Tibial nerve (tissue), 4 donors: ENCODE results near the gene NOSTRIN. TPM values are rescaled to one million over a fixed set of nuclear protein-coding genes. Genes with fewer than 3 reads are reported as not detected.

ENCODE experiments used
- DNase-seq, 2 donors: peaks; one replicate each; pipeline ENCODE4 v3.0.0-alpha.2; 2019; ENCODE audit warnings: low spot score in 2 of 2
- H3K27ac ChIP-seq, 4 donors: fragments of 200-600 bp; sonication (generic) in 3 of 4; one replicate each; pipeline ENCODE4 v1.5.1; 2017 to 2019; ENCODE audit warnings: mild to moderate bottlenecking in 1 of 4
- H3K27me3 ChIP-seq, 2 donors: fragments of 200-600 bp; sonication (generic) in 1 of 2; one replicate each; pipeline versions ENCODE4 v1.5.1 to v1.6.0; 2017 to 2019
- H3K36me3 ChIP-seq, 3 donors: fragments of 200-600 bp; sonication (generic); one replicate each; pipeline ENCODE4 v1.5.1; 2018 to 2019
- H3K4me1 ChIP-seq, 4 donors: fragments of 200-600 bp; sonication (generic) in 3 of 4; one replicate each; pipeline ENCODE4 v1.5.1; 2017 to 2019
- H3K4me3 ChIP-seq, 4 donors: fragments of 200-600 bp; sonication (generic) in 3 of 4; one replicate each; pipeline ENCODE4 v1.5.1; 2017 to 2019; ENCODE audit warnings: mild to moderate bottlenecking in 1 of 4, moderate library complexity in 1 of 4
- H3K9me3 ChIP-seq, 4 donors: fragments of 200-600 bp; sonication (generic) in 3 of 4; one replicate each; pipeline ENCODE4 v1.5.1; 2017 to 2019
- EP300 ChIP-seq, 2 donors: sonication (generic); formaldehyde crosslinking; IDR thresholded peaks; one replicate each; pipeline ENCODE4 v1.6.1; 2017; ENCODE audit warnings: antibody characterized with exemption in 2 of 2, mild to moderate bottlenecking in 1 of 2
- POLR2A ChIP-seq, 2 donors: fragments of 450-650 bp; IDR thresholded peaks; one replicate each; pipeline ENCODE4 v1.6.1; 2017; ENCODE audit warnings: antibody characterized with exemption in 2 of 2, mild to moderate bottlenecking in 2 of 2, moderate library complexity in 2 of 2
- WGBS, 2 donors: methylation state at CpG; one replicate each; pipeline ENCODE4 v1.1.5; 2018; 5-methylcytosine and 5-hydroxymethylcytosine counted together
- total RNA-seq, 4 donors: library from RNA; depleted of rRNA; stranded (reverse); fragments of >200 nt; gene quantifications; one replicate each; pipeline ENCODE4 v1.1.0, GENCODE V29; 2016
- TF ChIP-seq, protein P1 (sequence below), 5 experiments: fragments of 200-600 bp in 3 of 5; fragments of 450-650 bp in 2 of 5; sonication (generic) in 3 of 5; IDR thresholded peaks; one replicate each; pipeline ENCODE4 v1.5.1; 2016 to 2019; ENCODE audit warnings: antibody characterized with exemption in 5 of 5, mild to moderate bottlenecking in 3 of 5, moderate library complexity in 2 of 5

The NOSTRIN gene
- total RNA-seq, 4 donors from 2014 or later = 6.3 to 42.4 (median 24.4) TPM

- H3K4me3 ChIP-seq = no peak overlapping the region
- H3K27me3 ChIP-seq = no peaks in the 10 kb centered on the region
- TF ChIP-seq EP300 (IDR thresholded peaks at IDR 0.05) (no peak), POLR2A (IDR thresholded peaks at IDR 0.05) (no peak)
- TF ChIP-seq, protein P1, sequence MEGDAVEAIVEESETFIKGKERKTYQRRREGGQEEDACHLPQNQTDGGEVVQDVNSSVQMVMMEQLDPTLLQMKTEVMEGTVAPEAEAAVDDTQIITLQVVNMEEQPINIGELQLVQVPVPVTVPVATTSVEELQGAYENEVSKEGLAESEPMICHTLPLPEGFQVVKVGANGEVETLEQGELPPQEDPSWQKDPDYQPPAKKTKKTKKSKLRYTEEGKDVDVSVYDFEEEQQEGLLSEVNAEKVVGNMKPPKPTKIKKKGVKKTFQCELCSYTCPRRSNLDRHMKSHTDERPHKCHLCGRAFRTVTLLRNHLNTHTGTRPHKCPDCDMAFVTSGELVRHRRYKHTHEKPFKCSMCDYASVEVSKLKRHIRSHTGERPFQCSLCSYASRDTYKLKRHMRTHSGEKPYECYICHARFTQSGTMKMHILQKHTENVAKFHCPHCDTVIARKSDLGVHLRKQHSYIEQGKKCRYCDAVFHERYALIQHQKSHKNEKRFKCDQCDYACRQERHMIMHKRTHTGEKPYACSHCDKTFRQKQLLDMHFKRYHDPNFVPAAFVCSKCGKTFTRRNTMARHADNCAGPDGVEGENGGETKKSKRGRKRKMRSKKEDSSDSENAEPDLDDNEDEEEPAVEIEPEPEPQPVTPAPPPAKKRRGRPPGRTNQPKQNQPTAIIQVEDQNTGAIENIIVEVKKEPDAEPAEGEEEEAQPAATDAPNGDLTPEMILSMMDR (IDR thresholded peaks at IDR 0.05) = no peak
- H3K36me3 ChIP-seq = no peaks in the 10 kb centered on the region
- no peak for DNase-seq
- no peaks in the 10 kb centered on the region for H3K4me1 ChIP-seq
- H3K27ac ChIP-seq = no peak overlapping the region
- no peaks in the 10 kb centered on the region for H3K9me3 ChIP-seq
Measured at GRCh38 chr2:168797286-168797655, 5.2 kb upstream of the NOSTRIN start.

GRCh38 chr2:168798076-168798887, 4.2 kb upstream of the NOSTRIN start:
- no peak for DNase-seq
- WGBS, 2 donors = 61 to 62% methylated on average over 13 of the region's 13 CpGs
- TF ChIP-seq, protein P1 (IDR thresholded peaks at IDR 0.05) = no peak
- no peak for TF ChIP-seq EP300 (IDR thresholded peaks at IDR 0.05)
- no peak for TF ChIP-seq POLR2A (IDR thresholded peaks at IDR 0.05)

GRCh38 chr2:168798888-168799410, 3.5 kb upstream of the NOSTRIN start:
- 89 to 100% methylated on average over 1 of the region's 1 CpG for WGBS, 2 donors
- TF ChIP-seq, protein P1 (IDR thresholded peaks at IDR 0.05) = no peak
- no peak for TF ChIP-seq EP300 (IDR thresholded peaks at IDR 0.05)
- TF ChIP-seq POLR2A (IDR thresholded peaks at IDR 0.05) = no peak
- Histone ChIP-seq H3K36me3 (no peaks in the 10 kb centered on the region), H3K9me3 (no peaks in the 10 kb centered on the region), H3K4me1 (peaks cover 0 to 6% (median 0%) of the 10 kb centered on the region in 4 donors), H3K27ac (no peak overlapping the region), H3K27me3 (no peaks in the 10 kb centered on the region), H3K4me3 (no peak overlapping the region)
- no peak for DNase-seq

More at GRCh38 chr2:168798076-168798887, 4.2 kb upstream of the NOSTRIN start:
- peaks cover 0 to 6% (median 0%) of the 10 kb centered on the region in 4 donors for H3K4me1 ChIP-seq
- H3K36me3 ChIP-seq = no peaks in the 10 kb centered on the region
- no peak overlapping the region for H3K4me3 ChIP-seq
- no peaks in the 10 kb centered on the region for H3K27me3 ChIP-seq
- H3K27ac ChIP-seq = no peak overlapping the region
- no peaks in the 10 kb centered on the region for H3K9me3 ChIP-seq

DNA sequence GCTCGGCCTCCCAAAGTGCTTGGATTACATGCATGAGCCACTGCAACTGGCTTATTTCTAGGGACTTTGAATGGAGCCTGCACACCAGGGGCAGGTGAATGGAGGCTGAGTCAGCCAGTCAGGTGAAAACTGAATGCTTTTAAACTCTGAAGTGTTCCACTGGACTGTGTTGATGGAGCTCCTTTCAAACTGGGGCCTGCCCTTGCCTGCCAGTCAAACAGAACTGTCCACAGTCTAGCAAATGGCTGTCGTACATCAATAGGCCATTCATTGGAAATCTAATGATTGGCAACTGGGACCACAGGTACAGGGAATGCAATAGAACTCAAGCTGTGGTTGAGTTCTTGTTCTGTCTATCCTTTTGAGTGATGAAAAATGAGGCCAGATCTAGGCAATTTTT, 966 bp upstream of the NOSTRIN start:
- TF ChIP-seq POLR2A (IDR thresholded peaks at IDR 0.05) (no peak), EP300 (IDR thresholded peaks at IDR 0.05) (no peak)
- TF ChIP-seq, protein P1 (IDR thresholded peaks at IDR 0.05) = no peak
- H3K9me3 ChIP-seq = no peaks in the 10 kb centered on the region
- no peak for DNase-seq
- no peaks in the 10 kb centered on the region for H3K27me3 ChIP-seq
- WGBS, 2 donors = 50% methylated on average over 2 of the region's 2 CpGs
- H3K36me3 ChIP-seq = no peaks in the 10 kb centered on the region
- peaks cover 0 to 6% (median 0%) of the 10 kb centered on the region in 4 donors for H3K4me1 ChIP-seq
- H3K27ac ChIP-seq = peak overlapping the region in 3 of 4 donors; percentile 42 to 67 (median 59)
- no peak overlapping the region for H3K4me3 ChIP-seq
